Naive thymus-derived CD4-positive, alpha-beta T cell (primary cell): Measurements from ENCODE around the gene JSRP1. TPM values are rescaled to one million over a fixed set of nuclear protein-coding genes. Genes with fewer than 3 reads are reported as not detected.

ENCODE experiments used
- ATAC-seq: fragments of 150-1000 bp; cut with Tn5 transposase; 2 replicates; pipeline ENCODE4 v1.10.0; 2021; ENCODE audit warnings: mild to moderate bottlenecking, moderate library complexity
- CTCF ChIA-PET: fragments of 350-600 bp; sonication (Branson Sonifier 250); formaldehyde crosslinking; loops from one replicate; lab custom pipeline; 2021; ENCODE audit warnings: antibody characterized with exemption; lab: Charles Lee
- POLR2A ChIA-PET: fragments of 350-600 bp; sonication (Branson Sonifier 250); formaldehyde crosslinking; loops from one replicate; lab custom pipeline; 2021; ENCODE audit warnings: antibody characterized with exemption, inconsistent platforms; lab: Charles Lee
- DNase-seq, 9 donors: peaks; one replicate each; pipeline versions ENCODE4 v3.0.0 to v3.0.0-alpha.2; 2020 to 2022; ENCODE audit warnings: mixed read lengths in 1 of 9
- H3K27ac ChIP-seq: one replicate; pipeline ENCODE4 v1.7.0; 2013; ENCODE audit warnings: mild to moderate bottlenecking, low read depth, low read length, moderate library complexity
- H3K27me3 ChIP-seq, 2 donors: one replicate each; pipeline ENCODE4 v1.7.0; 2013; ENCODE audit warnings: low read length in 2 of 2, mild to moderate bottlenecking in 2 of 2, moderate library complexity in 2 of 2; ENCODE audit not compliant: control insufficient read depth in 2 of 2, insufficient read depth in 2 of 2
- H3K36me3 ChIP-seq, 3 experiments: 1 replicate in 2 of 3; 2 replicates in 1 of 3; pipeline ENCODE4 v1.7.0; 2013; ENCODE audit warnings: low read length in 3 of 3, mild to moderate bottlenecking in 3 of 3, moderate library complexity in 1 of 3; ENCODE audit not compliant: insufficient read depth in 3 of 3, control insufficient read depth in 2 of 3
- H3K4me1 ChIP-seq, 2 donors: one replicate each; pipeline ENCODE4 v1.7.0; 2013; ENCODE audit warnings: low read length in 2 of 2, mild to moderate bottlenecking in 2 of 2, moderate library complexity in 1 of 2; ENCODE audit not compliant: control insufficient read depth in 2 of 2, insufficient read depth in 2 of 2
- H3K4me3 ChIP-seq: 2 replicates; pipeline ENCODE4 v1.7.0; 2013; ENCODE audit warnings: mild to moderate bottlenecking, low read length
- H3K9me3 ChIP-seq, 3 experiments: 1 replicate in 2 of 3; 2 replicates in 1 of 3; pipeline ENCODE4 v1.7.0; 2013; ENCODE audit warnings: low read length in 3 of 3; ENCODE audit not compliant: control insufficient read depth in 2 of 3
- H3K27ac Mint-ChIP-seq, 9 donors: one replicate each; pipeline ENCODE4 v1.8.0; 2020 to 2022; ENCODE audit warnings: mixed read lengths in 9 of 9, mild to moderate bottlenecking in 8 of 9, moderate library complexity in 5 of 9, inconsistent platforms in 2 of 9
- H3K27me3 Mint-ChIP-seq, 5 donors: one replicate each; pipeline ENCODE4 v1.8.0; 2021 to 2022; ENCODE audit warnings: mixed read lengths in 5 of 5, mild to moderate bottlenecking in 1 of 5
- H3K36me3 Mint-ChIP-seq, 5 donors: one replicate each; pipeline ENCODE4 v1.8.0; 2020 to 2022; ENCODE audit warnings: mixed read lengths in 5 of 5, mild to moderate bottlenecking in 3 of 5, inconsistent platforms in 1 of 5
- H3K4me1 Mint-ChIP-seq, 7 donors: one replicate each; pipeline ENCODE4 v1.8.0; 2020 to 2022; ENCODE audit warnings: mixed read lengths in 7 of 7, mild to moderate bottlenecking in 3 of 7, inconsistent platforms in 1 of 7
- H3K4me3 Mint-ChIP-seq, 10 donors: one replicate each; pipeline ENCODE4 v1.8.0; 2020 to 2022; ENCODE audit warnings: mild to moderate bottlenecking in 10 of 10, mixed read lengths in 10 of 10, moderate library complexity in 6 of 10, inconsistent platforms in 2 of 10
- H3K9me3 Mint-ChIP-seq, 11 donors: one replicate each; pipeline ENCODE4 v1.8.0; 2020 to 2022; ENCODE audit warnings: mixed read lengths in 11 of 11, mild to moderate bottlenecking in 4 of 11, inconsistent platforms in 1 of 11, moderate library complexity in 1 of 11
- intact Hi-C, 2 donors: fragments of 100-400 bp; cut with micrococcal nuclease; formaldehyde crosslinking; loops; one replicate each; pipeline ENCODE4 v1.15.1; 2023
- polyA plus RNA-seq, 2 donors: library from polyadenylated mRNA; unstranded; fragments of 300-500 nt; fragmentation: Illumina TruSeq; gene quantifications; one replicate each; pipeline ENCODE4 v1.2.3, GENCODE V29; 2021
- total RNA-seq, 6 experiments: library from RNA in 5 of 6; stranded (reverse) in 5 of 6; gene quantifications; 1 replicate in 5 of 6; 2 replicates in 1 of 6; pipeline ENCODE4 v1.2.3 and lab custom pipeline; 2021 to 2026

Gene JSRP1
- total and polyA plus RNA-seq, 7 experiments from 2014 or later: 0.24 to 0.54 (median 0.34) TPM; not detected in 3

DNA sequence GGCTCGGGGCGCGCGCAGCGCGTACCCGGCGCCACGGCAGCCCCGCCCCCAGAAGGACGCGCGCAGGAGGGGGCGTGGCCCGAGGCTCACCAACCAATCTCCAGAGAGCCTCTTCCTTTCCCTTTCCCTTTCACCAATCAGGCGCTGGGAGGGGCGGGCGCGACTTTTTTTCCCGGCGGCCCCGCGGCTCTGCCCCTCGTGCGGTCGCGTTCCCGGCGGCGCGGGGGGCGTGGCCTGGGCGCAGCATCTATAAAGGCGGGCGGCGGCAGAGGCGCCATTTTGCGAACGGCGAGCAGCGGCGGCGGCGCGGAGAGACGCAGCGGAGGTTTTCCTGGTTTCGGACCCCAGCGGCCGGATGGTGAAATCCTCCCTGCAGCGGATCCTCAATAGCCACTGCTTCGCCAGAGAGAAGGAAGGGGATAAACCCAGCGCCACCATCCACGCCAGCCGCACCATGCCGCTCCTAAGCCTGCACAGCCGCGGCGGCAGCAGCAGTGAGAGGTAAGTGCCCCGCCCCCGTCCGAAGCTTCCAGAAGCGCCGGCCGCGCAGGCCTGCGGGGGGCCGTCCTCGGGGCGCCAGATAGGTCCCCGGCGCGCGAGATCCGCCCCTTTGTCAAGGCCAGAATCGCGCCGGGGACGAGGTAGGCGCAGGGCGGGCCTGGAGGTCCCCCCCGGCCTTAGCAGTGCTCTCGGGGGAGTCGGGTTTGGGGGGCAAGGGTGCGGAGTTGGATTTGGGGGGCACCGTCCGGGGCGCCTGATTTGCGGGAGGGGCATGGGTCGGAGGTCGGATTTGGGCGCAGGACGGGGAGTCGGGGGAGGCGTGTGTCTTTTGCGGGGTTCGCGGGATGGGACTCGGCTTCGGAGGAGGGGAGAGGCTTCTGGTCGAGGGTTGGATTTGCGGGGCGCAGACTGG is 13.3 kb upstream of the JSRP1 start:
- Histone ChIP-seq H3K9me3 (no peaks in the 10 kb centered on the region), H3K4me3 (peak overlapping the region; percentile 96), H3K27me3 (no peaks in the 10 kb centered on the region), H3K4me1 (peaks cover 32 to 35% of the 10 kb centered on the region in 2 donors), H3K27ac (peak overlapping the region; percentile 87), H3K36me3 (peaks cover 0 to 34% (median 12%) of the 10 kb centered on the region in 3 experiments)
- ChIA-PET CTCF (interaction anchor here (0.5 to 1.2 kb wide), 2 partner anchors 12 to 556 kb away, joined by 3 read pairs; no protein-coding TSS in a partner anchor), POLR2A (interaction anchor here (0.6 to 7.2 kb wide), 22 partner anchors 8 to 1420 kb away, joined by 3 to 135 read pairs (median 5); partner anchors contain the start of genes AMH, GADD45B, JSRP1 and PLEKHJ1)
- Mint-ChIP-seq H3K4me3 (peak overlapping the region; percentile 86 to 96 (median 90)), H3K36me3 (peaks cover 0 to 21% (median 5%) of the 10 kb centered on the region in 5 donors), H3K27ac (peak overlapping the region; percentile 72 to 94 (median 89)), H3K9me3 (peaks cover 0 to 3% (median 0%) of the 10 kb centered on the region in 11 donors), H3K4me1 (peaks cover 29 to 53% (median 35%) of the 10 kb centered on the region in 7 donors), H3K27me3 (no peaks in the 10 kb centered on the region)
- intact Hi-C loops: loop anchor here (1.0 to 10.0 kb wide), 8 partner anchors 11 to 345 kb away; partner anchors contain the start of genes PLEKHJ1 (in 2 of the 2), SF3A2 (in 2 of the 2), AP3D1 (in 1 of the 2) and GADD45B (in 1 of the 2)
- ATAC-seq (peak; percentile 90), DNase-seq (peak; percentile 98 to 100 (median 99))

DNA sequence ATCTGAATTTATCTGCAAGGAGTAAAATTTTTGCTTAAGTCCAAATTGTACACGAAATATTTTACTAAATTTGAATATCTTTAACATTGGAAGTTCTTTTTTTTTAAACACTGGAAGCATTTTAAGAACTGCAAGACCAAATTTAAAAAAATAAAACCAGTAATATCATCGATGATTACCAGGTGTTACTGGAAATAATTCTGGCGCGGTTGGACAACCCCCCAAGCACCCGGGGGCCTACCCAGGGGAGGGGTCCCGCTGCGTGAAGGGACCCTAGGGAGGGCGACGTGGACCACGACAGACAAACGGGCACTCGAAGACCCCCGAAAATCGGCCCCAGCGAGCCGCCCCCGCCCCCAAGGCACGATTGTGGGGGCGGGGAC is 12.6 kb upstream of the JSRP1 start:
- ATAC-seq (no peak), DNase-seq (no peak)
- Mint-ChIP-seq H3K4me3 (peak overlapping the region; percentile 86 to 96 (median 90)), H3K27me3 (no peaks in the 10 kb centered on the region), H3K27ac (peak overlapping the region in 8 of 9 donors; percentile 8 to 94 (median 87)), H3K4me1 (peaks cover 22 to 46% (median 29%) of the 10 kb centered on the region in 7 donors), H3K9me3 (peaks cover 0 to 3% (median 0%) of the 10 kb centered on the region in 11 donors), H3K36me3 (peaks cover 0 to 15% (median 5%) of the 10 kb centered on the region in 5 donors)
- CTCF ChIA-PET: no interaction called here
- H3K4me3 ChIP-seq: peak overlapping the region; percentile 72
- no peaks in the 10 kb centered on the region for H3K27me3 ChIP-seq
- intact Hi-C loops: loop anchor here (1.0 to 5.0 kb wide), 7 partner anchors 11 to 208 kb away; partner anchors contain the start of genes PLEKHJ1 (in 2 of the 2), SF3A2 (in 2 of the 2), AP3D1 (in 1 of the 2) and GADD45B (in 1 of the 2)
- peak overlapping the region; percentile 79 for H3K27ac ChIP-seq
- H3K36me3 ChIP-seq: peaks cover 0 to 34% (median 12%) of the 10 kb centered on the region in 3 experiments
- H3K4me1 ChIP-seq: peaks cover 26 to 29% of the 10 kb centered on the region in 2 donors
- POLR2A ChIA-PET: interaction anchor here (1.0 to 7.1 kb wide), 4 partner anchors 10 to 35 kb away, joined by 3 to 37 read pairs (median 12); no protein-coding TSS in a partner anchor
- no peaks in the 10 kb centered on the region for H3K9me3 ChIP-seq

DNA sequence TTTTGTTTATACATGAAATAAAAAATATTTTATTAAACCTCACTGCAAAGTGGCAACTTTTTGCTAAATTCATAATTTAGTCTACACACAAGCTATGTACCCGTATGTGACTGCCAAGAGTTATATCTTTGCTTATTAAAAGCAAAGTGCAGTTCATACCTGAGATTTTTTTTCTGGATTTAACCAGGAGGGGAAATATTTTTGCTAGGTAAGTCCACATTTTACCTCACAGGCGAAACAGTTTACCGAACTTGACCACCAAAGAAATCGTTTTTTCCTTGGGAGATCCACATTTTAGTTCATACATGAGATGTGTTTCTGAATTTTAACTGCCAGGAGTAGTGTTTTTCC is 12.2 kb upstream of the JSRP1 start:
- H3K27ac ChIP-seq: peak overlapping the region; percentile 79

DNA sequence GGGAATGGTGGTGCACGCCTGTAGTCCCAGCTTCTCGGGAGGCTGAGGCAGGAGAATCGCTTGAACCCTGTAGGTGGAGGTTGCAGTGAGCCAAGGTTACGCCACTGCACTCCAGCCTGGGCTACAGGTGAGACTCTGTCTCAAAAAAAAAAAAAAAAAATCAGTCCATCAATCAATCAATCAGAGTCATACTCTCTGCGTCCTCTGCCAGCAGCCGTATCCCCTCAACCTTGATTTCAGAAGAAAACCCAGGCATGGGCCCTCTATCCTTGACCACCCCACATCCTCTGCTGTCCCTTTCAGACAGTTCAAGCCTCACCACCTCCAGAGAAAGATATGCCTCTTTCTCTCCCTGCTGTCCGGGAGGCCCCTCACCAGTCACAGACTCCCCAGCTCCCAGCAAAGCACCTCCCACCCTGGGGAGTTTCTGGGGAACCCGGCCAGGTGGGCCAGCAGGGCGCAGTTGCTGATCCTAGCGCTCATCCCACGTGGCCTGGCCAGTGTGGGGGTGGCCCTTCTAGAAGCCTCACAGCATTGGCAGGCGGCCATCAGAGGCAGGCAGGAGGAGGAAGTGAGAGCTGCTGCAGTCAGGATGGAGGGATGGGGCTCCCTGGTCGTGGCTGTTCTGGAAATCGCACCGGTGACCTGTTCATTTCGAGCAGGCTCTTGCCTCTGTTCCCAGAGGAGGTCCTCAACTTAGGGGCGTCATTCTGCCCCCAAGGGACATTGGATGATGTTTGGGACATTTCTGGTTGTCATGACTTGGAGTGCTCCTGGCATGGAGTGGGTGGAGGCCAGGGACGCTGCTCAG is 10.2 kb upstream of the JSRP1 start:
- ATAC-seq (no peak), DNase-seq (no peak)
- ChIA-PET POLR2A (interaction anchor here (1.1 to 7.1 kb wide), 3 partner anchors 13 to 27 kb away, joined by 3 to 37 read pairs (median 11); no protein-coding TSS in a partner anchor), CTCF (no interaction called here)
- no peaks in the 10 kb centered on the region for H3K9me3 ChIP-seq
- H3K36me3 ChIP-seq: peaks cover 0 to 18% (median 3%) of the 10 kb centered on the region in 3 experiments
- Mint-ChIP-seq H3K27ac (peak overlapping the region in 8 of 9 donors; percentile 12 to 73 (median 58)), H3K36me3 (peaks cover 0 to 4% (median 0%) of the 10 kb centered on the region in 5 donors), H3K4me3 (peak overlapping the region in 8 of 10 donors; percentile 16 to 71 (median 40)), H3K4me1 (peaks cover 8 to 27% (median 16%) of the 10 kb centered on the region in 7 donors), H3K9me3 (peaks cover 0 to 3% (median 0%) of the 10 kb centered on the region in 11 donors), H3K27me3 (no peaks in the 10 kb centered on the region)
- H3K4me1 ChIP-seq: peaks cover 11 to 15% of the 10 kb centered on the region in 2 donors
- no peak overlapping the region for H3K4me3 ChIP-seq
- H3K27ac ChIP-seq: no peak overlapping the region
- no peaks in the 10 kb centered on the region for H3K27me3 ChIP-seq
- intact Hi-C loops: loop anchor here in 1 of 2 donors (5.0 kb wide), 1 partner anchor 211 kb away; the partner anchor contains the start of gene GADD45B

More for the DNA sequence above, 12.2 kb upstream of the JSRP1 start:
- Mint-ChIP-seq H3K9me3 (peaks cover 0 to 3% (median 0%) of the 10 kb centered on the region in 11 donors), H3K4me1 (peaks cover 18 to 44% (median 26%) of the 10 kb centered on the region in 7 donors), H3K36me3 (peaks cover 0 to 11% (median 5%) of the 10 kb centered on the region in 5 donors), H3K4me3 (peak overlapping the region; percentile 75 to 96 (median 90)), H3K27me3 (no peaks in the 10 kb centered on the region), H3K27ac (peak overlapping the region; percentile 8 to 94 (median 76))
- Histone ChIP-seq H3K9me3 (no peaks in the 10 kb centered on the region), H3K27me3 (no peaks in the 10 kb centered on the region), H3K4me3 (peak overlapping the region; percentile 72), H3K36me3 (peaks cover 0 to 34% (median 12%) of the 10 kb centered on the region in 3 experiments), H3K4me1 (peaks cover 24 to 26% of the 10 kb centered on the region in 2 donors)
- intact Hi-C loops: loop anchor here in 1 of 2 donors (2.0 to 5.0 kb wide), 2 partner anchors 60 to 209 kb away; partner anchors contain the start of genes GADD45B, LSM7 and SPPL2B
- DNase-seq: no peak
- no peak for ATAC-seq
- ChIA-PET POLR2A (interaction anchor here (1.0 to 7.1 kb wide), 4 partner anchors 10 to 35 kb away, joined by 3 to 37 read pairs (median 12); no protein-coding TSS in a partner anchor), CTCF (no interaction called here)

DNA sequence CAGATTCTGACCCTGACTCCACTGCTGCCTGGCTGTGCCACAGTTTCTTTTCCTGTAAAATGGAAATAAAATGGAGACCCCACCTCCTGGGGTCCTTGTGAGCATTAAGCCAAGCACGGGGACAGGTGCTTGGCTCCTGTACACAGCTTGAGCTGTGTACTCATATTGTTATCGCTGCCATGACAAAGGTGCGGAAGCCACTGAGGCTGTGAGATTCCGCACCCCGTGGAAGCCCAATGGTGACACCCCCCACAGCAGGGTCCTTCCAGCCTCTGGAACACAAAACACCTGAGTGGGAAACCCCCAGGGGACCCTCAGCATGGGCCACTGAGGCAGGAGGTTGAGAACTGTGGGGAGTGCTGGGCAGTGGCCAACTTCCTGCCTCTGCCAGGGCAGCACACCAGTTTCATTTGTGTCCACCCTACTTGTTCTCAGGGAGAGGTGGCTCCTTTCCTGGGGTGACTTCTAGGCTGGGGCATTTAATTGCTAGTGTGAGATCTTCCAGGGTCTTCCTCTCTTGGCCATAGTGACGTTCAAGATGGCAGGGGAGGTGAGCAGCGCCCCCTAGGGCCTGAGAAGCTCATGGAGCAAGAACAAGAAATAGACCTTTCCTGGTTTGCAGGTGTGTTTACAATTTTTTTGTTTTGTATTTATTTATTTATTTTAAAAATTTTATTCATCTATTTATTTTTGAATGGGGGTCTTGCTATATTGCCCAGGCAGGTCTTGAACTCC is 5.4 kb upstream of the JSRP1 start:
- no peak for ATAC-seq
- Histone ChIP-seq H3K9me3 (no peaks in the 10 kb centered on the region), H3K27ac (no peak overlapping the region), H3K36me3 (no peaks in the 10 kb centered on the region), H3K4me3 (no peak overlapping the region), H3K27me3 (no peaks in the 10 kb centered on the region), H3K4me1 (peaks cover 32% of the 10 kb centered on the region in 2 donors)
- Mint-ChIP-seq H3K4me3 (no peak overlapping the region), H3K9me3 (no peaks in the 10 kb centered on the region), H3K36me3 (no peaks in the 10 kb centered on the region), H3K27ac (peak overlapping the region in 2 of 9 donors; percentile 63 to 83), H3K27me3 (no peaks in the 10 kb centered on the region), H3K4me1 (peaks cover 5 to 40% (median 33%) of the 10 kb centered on the region in 7 donors)
- POLR2A ChIA-PET: interaction anchor here (0.8 to 13.1 kb wide), 9 partner anchors 8 to 22 kb away, joined by 3 to 163 read pairs (median 4); partner anchors contain the start of gene AMH
- peak in 3 of 9 donors; percentile 34 to 60 (median 46) for DNase-seq
- intact Hi-C loops: no loop called here
- CTCF ChIA-PET: interaction anchor here (0.5 to 1.4 kb wide), 7 partner anchors 12 to 436 kb away, joined by 3 to 4 read pairs (median 4); no protein-coding TSS in a partner anchor
